ENCODE data around the gene SORCS2.

Gene SORCS2

DNA sequence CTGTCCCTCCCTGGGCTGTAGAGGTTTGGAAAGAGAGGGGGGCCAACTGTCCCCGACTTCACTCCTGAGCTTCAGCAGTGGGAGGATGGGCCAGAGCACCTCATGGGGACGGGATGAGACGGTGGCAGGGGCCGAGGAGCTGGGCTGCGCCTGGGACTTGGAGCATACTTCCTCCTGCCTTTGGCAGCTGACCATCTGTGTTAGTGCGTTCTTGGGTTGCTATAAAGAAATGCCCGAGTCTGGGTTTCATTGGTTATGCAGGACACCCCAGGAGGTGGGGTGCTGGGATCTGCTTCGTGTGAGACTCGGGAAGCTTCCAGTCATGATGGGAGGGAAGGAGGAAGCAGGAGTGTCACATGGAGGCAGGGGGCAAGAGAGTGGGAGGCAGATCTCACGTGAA is 235.0 kb downstream of the SORCS2 start:
- H3K4me3 ChIP-seq (ENCODE audit: low read depth, low read length), result no peak overlapping the region
- no peak for DNase-seq (ENCODE audit: low read depth)
- TF ChIP-seq POLR2A (IDR thresholded peaks at IDR 0.05; ENCODE audit: extremely low read depth, insufficient read length) (no peak), MYC (IDR thresholded peaks at IDR 0.05; ENCODE audit: low read depth, low read length) (no peak), MAX (IDR thresholded peaks at IDR 0.05; ENCODE audit: low read depth, low read length) (no peak)
- TF ChIP-seq, protein P1, sequence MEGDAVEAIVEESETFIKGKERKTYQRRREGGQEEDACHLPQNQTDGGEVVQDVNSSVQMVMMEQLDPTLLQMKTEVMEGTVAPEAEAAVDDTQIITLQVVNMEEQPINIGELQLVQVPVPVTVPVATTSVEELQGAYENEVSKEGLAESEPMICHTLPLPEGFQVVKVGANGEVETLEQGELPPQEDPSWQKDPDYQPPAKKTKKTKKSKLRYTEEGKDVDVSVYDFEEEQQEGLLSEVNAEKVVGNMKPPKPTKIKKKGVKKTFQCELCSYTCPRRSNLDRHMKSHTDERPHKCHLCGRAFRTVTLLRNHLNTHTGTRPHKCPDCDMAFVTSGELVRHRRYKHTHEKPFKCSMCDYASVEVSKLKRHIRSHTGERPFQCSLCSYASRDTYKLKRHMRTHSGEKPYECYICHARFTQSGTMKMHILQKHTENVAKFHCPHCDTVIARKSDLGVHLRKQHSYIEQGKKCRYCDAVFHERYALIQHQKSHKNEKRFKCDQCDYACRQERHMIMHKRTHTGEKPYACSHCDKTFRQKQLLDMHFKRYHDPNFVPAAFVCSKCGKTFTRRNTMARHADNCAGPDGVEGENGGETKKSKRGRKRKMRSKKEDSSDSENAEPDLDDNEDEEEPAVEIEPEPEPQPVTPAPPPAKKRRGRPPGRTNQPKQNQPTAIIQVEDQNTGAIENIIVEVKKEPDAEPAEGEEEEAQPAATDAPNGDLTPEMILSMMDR (IDR thresholded peaks at IDR 0.05; ENCODE audit: low read depth, low read length), result no peak

DNA sequence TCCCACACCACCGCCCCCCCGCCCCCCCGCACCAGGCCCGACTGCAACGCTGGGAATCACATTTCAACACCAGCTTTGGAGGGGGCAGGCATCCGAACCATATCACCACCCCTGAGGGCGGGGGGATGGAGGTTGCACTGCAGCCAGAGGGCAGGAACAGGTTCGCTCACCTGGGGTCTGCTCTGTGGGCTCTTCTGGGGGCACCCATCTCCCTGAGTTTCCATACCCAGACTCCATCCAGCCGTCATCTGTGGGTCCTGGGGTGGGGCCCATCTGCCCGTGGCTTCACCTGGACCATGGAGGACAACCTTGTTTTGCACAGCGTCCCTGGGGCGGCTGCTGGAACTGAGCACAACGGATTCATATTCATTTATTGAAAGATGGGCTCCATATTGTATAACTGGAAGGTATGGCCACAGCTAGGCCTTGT is 235.5 kb downstream of the SORCS2 start:
- DNase-seq (ENCODE audit: low read depth), result no peak
- TF ChIP-seq MAX (IDR thresholded peaks at IDR 0.05; ENCODE audit: low read depth, low read length) (no peak), MYC (IDR thresholded peaks at IDR 0.05; ENCODE audit: low read depth, low read length) (no peak), POLR2A (IDR thresholded peaks at IDR 0.05; ENCODE audit: extremely low read depth, insufficient read length) (no peak)
- TF ChIP-seq, protein P1 (IDR thresholded peaks at IDR 0.05; ENCODE audit: low read depth, low read length), result no peak
- H3K4me3 ChIP-seq (ENCODE audit: low read depth, low read length), result no peak overlapping the region

DNA sequence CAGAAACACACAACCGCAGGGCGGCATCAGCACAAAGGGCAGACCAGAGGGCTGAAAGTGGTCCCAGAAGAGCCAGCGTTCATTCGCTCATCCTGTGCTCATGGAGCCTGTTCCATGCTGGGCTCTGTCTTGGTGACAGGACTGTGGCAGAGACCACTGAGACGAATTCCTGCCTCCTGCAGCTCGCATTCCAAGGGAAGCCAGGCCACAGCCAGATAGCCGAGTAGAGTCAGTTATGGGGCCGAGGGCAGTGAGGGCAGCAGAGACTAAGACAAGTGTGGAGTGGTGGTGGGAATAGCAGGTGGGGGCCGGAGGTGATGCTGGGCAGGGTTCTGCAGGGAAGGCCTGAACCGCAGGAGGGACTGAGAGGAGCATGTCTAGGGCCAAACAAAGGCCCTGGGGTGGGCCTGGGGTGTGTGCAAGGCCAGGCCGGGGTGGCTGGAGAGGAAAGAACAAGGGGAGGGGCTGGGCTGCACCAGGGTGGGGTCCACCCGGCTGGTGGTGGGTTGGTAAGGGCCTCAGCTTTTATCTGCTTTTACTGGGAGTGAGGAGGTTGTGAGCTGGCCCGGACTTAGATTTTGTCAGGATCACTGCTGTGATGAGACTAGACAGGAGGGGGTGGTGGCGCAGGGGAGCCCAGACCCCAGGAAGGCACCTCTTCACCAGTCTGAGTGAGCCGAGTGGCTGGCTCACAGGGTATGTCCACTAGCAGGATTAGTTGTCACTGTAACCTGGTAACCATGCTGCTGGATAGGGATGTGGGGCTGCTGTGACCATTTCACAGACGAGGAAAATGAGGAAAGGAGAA is 236.1 kb downstream of the SORCS2 start:
- no peak for DNase-seq (ENCODE audit: low read depth)
- TF ChIP-seq, protein P1 (IDR thresholded peaks at IDR 0.05; ENCODE audit: low read depth, low read length), result no peak
- no peak for TF ChIP-seq MYC (IDR thresholded peaks at IDR 0.05; ENCODE audit: low read depth, low read length)
- TF ChIP-seq MAX (IDR thresholded peaks at IDR 0.05; ENCODE audit: low read depth, low read length), result no peak
- no peak for TF ChIP-seq POLR2A (IDR thresholded peaks at IDR 0.05; ENCODE audit: extremely low read depth, insufficient read length)

GRCh38 chr4:7429069-7429416 is 236.7 kb downstream of the SORCS2 start:
- no peak for TF ChIP-seq MYC (IDR thresholded peaks at IDR 0.05; ENCODE audit: low read depth, low read length)
- no peak for TF ChIP-seq MAX (IDR thresholded peaks at IDR 0.05; ENCODE audit: low read depth, low read length)
- no peak for TF ChIP-seq POLR2A (IDR thresholded peaks at IDR 0.05; ENCODE audit: extremely low read depth, insufficient read length)
- TF ChIP-seq, protein P1 (IDR thresholded peaks at IDR 0.05; ENCODE audit: low read depth, low read length), result no peak
- no peak for DNase-seq (ENCODE audit: low read depth)
- no peak overlapping the region for H3K4me3 ChIP-seq (ENCODE audit: low read depth, low read length)

More for the DNA sequence above, 236.1 kb downstream of the SORCS2 start:
- no peak overlapping the region for H3K4me3 ChIP-seq (ENCODE audit: low read depth, low read length)

DNA sequence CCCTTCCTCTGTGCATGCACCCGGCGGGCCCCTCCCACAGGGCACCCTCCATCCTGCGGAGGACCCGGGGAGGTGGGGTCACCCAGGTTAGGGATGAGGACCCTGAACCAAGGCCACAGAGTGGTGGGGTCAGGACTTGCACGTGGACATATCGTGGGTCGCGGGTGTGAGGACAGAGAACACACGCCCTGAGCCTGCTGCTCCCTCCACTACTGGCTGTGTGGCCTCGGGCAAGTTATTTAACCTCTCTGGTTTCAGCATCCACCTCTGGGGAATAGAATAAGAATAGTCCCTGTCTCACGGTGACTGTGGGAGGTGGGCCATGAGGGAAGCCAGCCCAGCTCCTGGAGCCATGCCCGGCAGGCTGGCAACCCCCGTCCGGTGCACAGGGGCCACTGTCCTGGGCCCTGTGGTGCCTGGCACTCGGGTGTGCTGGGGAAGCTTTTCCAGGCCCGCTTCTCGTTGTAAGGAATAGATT is 237.3 kb downstream of the SORCS2 start:
- H3K4me3 ChIP-seq (ENCODE audit: low read depth, low read length), result no peak overlapping the region
- TF ChIP-seq MYC (IDR thresholded peaks at IDR 0.05; ENCODE audit: low read depth, low read length) (no peak), MAX (IDR thresholded peaks at IDR 0.05; ENCODE audit: low read depth, low read length) (no peak), POLR2A (IDR thresholded peaks at IDR 0.05; ENCODE audit: extremely low read depth, insufficient read length) (no peak)
- TF ChIP-seq, protein P1 (IDR thresholded peaks at IDR 0.05; ENCODE audit: low read depth, low read length), result no peak
- no peak for DNase-seq (ENCODE audit: low read depth)
